ENCODE data around the gene FBXO27. TPM values are rescaled to one million over a fixed set of nuclear protein-coding genes. Genes with fewer than 3 reads are reported as not detected.
"Not testable (repeated sequence)": the region's sequence is repeated elsewhere in the genome, so short reads cannot be mapped to it uniquely, and the experiment has no call there.

The FBXO27 gene
- total RNA-seq, 1 donor from 2014 or later: 0.61 TPM

DNA sequence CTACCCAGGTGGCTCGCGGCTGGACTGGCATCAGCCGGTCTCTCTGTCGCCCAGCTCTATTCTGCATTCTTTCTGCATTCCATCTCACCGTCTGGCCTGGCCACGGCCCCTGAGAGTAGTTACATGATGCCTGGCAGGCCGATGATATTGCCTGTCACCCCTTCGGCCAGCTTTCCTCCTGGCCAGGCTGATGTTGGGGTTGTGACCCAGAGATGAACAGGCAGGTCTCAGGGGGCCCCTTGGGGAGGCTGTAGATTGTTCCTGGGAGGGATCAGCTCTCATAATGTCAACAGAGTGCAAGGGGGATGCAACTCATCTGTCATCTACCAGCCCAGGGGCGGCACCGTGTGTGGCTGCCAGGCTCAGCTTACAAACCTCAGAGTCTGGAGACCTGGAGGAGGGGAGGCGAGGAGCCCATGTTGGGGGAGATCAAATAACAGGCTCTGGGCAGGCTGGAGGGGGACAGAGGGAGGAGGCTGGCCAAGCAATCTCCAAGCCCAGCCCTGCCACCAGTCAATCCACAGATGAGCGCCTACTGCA lies 43.2 kb downstream of the FBXO27 start:
- intact Hi-C loops (cut with micrococcal nuclease): no loop called here

DNA sequence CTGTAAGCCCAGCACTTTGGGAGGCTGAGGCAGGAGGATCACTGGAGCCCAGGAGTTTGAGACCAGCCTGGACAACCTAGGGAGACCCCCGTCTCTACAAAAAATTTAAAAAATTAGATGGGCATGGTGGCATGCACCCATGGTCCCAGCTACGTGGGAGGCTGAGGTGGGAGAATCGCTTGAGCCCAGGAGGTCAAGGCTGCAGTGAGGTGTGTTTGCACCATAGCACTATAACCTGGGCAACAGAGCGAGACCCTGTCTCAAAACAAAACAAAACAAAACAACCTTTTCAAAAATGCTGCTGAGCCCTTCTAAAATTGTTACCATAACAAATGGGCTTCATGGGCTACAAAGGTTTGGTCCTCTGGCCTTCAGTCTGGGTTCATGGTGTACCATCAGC lies 43.7 kb downstream of the FBXO27 start:
- intact Hi-C loops (cut with micrococcal nuclease): not testable (repeated sequence)

DNA sequence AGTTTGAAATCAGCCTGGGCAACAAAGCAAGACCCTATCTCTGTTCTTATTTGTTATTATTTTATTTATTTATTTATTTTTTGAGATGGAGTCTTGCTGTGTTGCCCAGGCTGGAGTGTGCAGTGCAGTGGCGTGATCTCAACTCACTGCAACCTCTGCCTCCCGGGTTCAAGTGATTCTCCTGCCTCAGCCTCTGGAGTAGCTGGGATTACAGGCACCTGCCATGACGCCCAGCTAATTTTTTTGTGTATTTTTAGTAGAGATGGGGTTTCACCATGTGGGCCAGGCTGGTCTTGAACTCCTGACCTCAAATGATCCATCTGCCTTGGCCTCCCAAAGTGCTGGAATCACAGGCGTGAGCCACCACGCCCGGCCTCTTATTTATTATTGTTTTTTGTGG lies 44.6 kb downstream of the FBXO27 start:
- intact Hi-C loops (cut with micrococcal nuclease): not testable (repeated sequence)

DNA sequence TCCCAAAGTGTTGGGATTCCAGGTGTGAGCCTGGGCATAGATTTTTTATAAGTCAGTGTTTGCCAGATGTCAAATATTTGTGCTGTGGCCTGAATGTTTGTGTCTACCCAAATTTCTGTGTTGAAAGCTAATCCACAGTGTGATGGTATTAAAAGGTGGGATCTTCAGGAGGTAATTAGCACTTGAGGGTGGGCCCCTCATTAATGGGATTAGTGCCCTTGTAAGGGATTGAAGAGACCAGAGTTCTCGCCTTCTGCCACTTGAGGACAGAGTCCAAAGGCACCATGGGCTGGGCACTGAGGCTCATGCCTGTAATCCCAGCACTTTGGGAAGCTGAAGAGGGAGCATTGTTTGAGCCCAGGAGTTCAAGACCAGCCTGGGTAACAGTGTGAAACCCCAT lies 47.1 kb downstream of the FBXO27 start:
- intact Hi-C loops (cut with micrococcal nuclease): no loop called here

DNA sequence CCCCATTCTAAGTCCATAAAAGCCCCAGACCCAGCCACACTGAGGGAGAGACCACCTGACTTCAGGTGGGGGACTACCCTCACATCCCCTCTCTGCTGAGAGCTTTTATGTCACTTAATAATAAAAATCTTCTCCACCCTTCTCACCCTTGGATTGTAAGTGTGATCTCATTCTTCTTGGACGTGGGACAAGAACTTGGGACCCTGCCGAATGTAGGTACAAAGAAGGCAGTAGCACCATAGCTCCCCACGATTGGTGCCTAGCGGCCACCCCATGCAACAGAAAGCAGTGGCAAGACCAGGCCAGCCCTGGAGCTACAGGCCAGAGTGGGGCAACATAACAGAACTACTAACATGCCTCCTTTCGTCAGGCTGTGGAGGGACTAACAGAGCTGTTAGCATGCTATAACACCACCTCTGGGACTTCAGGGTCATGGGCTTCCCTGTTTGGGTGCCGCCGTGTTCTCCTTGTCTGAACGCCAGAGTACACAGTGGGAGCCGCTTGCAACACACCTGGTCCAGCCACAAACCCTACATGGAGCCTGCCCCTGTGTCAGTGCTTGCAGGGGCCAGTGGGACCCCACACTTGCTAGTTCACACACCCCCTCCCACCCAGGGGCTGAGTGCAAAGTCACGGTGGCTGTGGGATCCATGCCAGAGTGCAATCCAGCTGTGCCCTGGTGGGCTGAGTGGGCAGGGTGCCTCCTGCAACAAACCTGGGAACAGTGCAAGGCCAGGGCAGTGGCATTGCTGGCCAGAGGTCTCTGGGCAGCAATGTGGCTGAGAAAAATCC lies 51.6 kb downstream of the FBXO27 start:
- intact Hi-C loops (cut with micrococcal nuclease): no loop called here

DNA sequence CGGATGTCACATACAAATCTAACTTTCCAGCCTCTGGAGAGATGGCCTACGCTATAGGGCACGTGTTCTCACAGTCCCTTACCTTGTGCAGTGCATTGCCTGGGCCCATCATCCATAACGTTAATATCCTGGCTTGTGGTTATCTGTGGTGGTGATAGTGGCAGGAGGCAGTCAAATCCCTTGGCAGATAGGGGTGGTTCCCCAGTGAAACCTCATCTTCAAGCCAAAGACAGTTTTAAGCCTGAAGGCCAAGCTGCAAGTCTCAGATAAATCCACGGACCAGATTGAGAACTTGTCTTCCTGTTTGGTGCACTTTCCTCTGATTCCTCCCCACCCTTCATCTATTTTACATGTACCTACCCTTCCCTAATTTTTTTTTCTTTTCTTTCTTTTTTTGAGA lies 52.5 kb downstream of the FBXO27 start:
- intact Hi-C loops (cut with micrococcal nuclease): no loop called here

DNA sequence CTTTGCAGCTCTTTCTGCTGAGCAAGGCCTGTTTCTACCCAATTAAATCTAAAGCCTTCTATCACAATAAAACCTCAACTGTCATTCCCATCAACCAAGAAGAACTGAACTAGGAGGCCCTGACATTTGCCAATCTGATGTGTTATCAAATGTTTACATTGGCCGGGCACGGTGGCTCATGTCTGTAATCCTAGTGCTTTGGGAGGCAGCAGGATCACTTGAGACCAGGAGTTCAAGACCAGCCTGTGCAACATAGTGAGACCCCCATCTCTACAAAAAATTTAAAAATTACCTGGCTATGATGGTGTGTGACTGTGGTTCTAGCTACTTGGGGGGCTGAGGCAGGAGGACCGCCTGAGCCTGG lies 54.0 kb downstream of the FBXO27 start:
- intact Hi-C loops (cut with micrococcal nuclease): no loop called here

DNA sequence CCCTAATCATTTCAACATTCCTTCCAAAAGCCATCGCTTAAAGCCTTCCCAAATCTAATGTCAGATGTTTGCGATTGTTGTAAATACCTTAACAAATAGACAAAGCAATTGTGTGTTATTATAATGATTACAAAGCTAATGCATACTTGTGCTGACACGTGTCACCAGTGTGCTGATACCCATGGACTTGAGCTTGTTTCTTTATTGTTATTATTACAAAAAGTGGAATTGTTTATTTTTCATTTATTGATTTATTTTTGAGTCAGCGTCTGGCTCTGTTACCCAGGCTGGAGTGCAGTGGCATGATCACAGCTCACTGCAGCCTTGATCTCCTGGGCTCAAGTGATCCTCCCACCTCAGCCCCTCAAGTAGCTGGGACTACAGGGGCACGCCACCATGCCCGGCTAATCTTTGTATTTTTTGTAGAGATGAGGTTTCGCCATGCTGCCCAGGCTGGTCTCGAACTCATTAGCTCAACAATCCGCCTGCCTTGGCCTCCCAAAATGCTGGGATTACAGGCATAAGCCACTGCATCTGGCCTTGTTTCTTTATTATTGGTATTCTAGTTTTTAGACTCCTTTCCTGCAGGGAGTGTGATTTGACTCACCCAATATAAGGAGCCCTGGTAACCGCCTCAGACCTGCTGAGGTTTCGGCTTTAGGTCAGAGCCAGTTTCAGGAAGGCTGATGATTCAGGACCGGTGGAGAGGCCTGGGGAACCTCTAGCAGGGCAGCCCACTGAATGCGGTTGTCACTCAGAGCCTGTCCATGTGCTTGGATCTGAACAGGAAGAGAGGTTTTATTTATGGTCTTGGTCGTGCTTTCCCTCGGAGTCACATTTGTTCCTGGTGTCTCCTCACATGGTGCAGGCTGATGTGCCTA lies 54.7 kb downstream of the FBXO27 start:
- intact Hi-C loops (cut with micrococcal nuclease): no loop called here

DNA sequence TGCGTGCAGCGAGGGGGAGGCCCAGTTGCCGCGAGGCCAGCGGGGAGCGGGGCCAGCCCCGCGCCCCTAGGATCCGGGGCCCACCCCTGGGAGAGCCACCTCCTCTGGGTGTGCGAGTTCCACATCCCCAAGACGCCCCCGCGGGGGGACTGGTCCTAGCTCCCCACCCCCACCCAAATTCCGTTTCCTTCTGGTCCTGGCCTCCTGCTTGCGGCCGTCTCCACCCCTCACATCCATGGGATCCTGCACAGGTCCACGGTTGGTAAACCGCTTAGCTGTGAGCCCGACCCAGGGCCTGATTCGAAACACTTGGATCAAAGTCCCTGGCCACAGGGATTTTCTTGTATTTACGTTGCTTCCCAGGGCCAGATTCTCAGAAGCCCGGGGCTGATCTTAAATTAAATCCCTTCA lies 56.5 kb downstream of the FBXO27 start:
- intact Hi-C loops (cut with micrococcal nuclease): no loop called here

DNA sequence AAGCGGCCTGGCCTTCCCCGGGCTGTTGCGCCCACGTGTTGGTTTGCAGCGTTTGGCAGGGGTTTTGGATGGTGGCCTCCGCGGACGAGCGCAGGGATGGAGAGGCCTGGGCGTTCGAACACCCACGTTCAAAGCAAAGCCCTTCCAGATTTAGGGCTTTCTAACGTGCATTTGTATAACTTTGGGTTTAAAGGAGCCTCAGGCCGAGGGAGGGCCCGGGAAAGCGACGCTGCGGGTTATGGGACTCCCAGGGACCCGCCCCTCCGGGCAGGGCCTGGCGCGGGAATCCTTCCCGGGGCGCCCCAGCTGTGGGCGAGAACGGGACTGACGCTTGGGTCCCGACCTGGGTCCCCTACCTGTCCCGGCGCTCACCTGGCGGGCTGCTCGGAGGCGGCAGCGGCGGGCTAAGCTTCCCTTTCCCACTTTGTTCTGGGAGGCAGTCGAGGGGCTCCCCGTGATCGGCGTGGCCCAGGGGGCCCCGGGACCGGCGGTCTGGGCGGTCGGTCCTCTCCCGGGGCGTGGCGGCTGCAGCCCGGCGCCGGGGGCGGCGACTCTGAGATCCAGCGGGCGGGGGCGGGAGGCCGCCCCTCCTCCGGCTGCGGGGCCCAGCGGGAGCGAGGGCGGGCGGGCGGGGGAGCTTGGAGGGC lies 57.0 kb downstream of the FBXO27 start, which contains the start of gene FBXO17:
TSS of gene FBXO17 (minus strand) at position 529 of the 647 bp plus-strand sequence. CDS start 25,423 bp downstream, outside the sequence.
- intact Hi-C loops (cut with micrococcal nuclease): no loop called here

DNA sequence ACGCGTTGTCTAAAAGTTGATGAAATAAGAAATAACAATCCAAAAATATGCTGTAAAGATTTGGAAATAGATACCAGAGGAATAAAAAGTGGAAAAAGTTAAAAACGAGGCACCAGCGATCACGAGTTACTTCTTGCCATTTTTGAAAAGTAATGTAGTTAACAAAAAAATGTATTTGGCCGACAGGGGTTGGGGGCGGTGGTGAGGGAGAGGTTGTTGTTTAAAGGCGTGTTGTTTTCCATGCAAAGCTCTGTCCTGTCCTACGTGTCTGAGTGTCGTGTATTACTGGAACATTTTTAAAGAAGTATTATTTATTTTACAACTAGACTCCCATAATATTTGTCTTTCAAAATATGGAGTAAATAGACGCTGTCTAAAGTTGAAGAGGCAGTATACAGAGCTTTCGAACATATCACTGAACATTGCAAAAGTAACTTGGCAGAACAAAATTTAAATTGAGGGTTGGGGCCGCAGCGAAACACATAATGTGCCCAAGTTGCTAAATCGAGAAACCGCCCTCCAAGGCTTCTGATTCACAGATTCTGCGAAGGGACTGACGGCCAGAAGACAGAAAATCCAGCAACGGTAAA lies 57.6 kb downstream of the FBXO27 start:
- intact Hi-C loops (cut with micrococcal nuclease): no loop called here

Other genes with a start within 250 kb of the FBXO27 start
- not detected in 2 replicates for gene LGALS7B, start 243.3 kb downstream of the FBXO27 start, total RNA-seq
- gene LGALS4, start 219.6 kb downstream of the FBXO27 start, total RNA-seq: 1.7 and 2.0 TPM in 2 replicates
- 146 and 160 TPM in 2 replicates for gene ECH1, start 200.8 kb downstream of the FBXO27 start, total RNA-seq
- gene HNRNPL, start 182.6 kb downstream of the FBXO27 start, total RNA-seq: 572 and 574 TPM in 2 replicates
- 59.5 and 65.6 TPM in 2 replicates for gene RINL, start 154.3 kb downstream of the FBXO27 start, total RNA-seq
- 42.2 and 42.5 TPM in 2 replicates for gene SIRT2, start 132.9 kb downstream of the FBXO27 start, total RNA-seq
- gene NFKBIB, start 132.6 kb downstream of the FBXO27 start, total RNA-seq: 42.1 and 42.2 TPM in 2 replicates
- gene CCER2, start 120.4 kb downstream of the FBXO27 start, total RNA-seq: 1.6 TPM in 2 replicates
- 43.2 and 55.3 TPM in 2 replicates for gene SARS2, start 101.8 kb downstream of the FBXO27 start, total RNA-seq
- gene MRPS12, start 101.6 kb downstream of the FBXO27 start, total RNA-seq: 68.3 and 69.9 TPM in 2 replicates
- gene FBXO17, start 56.8 kb downstream of the FBXO27 start, total RNA-seq: not detected in 2 replicates
- not detected in 2 replicates for gene ACP7, start 51.8 kb upstream of the FBXO27 start, total RNA-seq
- 15.5 and 16.3 TPM in 2 replicates for gene PAK4, start 93.2 kb upstream of the FBXO27 start, total RNA-seq
- not detected in 2 replicates for gene NCCRP1, start 164.4 kb upstream of the FBXO27 start, total RNA-seq
- not detected in 2 replicates for gene SYCN, start 171.7 kb upstream of the FBXO27 start, total RNA-seq
- gene IFNL3, start 212.5 kb upstream of the FBXO27 start, total RNA-seq: not detected in 2 replicates
- not detected in 2 replicates for gene IFNL4, start 216.3 kb upstream of the FBXO27 start, total RNA-seq
- not detected in 2 replicates for gene IFNL2, start 235.8 kb upstream of the FBXO27 start, total RNA-seq

Measured in T-helper 2 cell treated with Interferon-gamma antibody and Interleukin-4, amounts not matched to agents 100 ng/mL and 5 ng/mL, for 36 hours (primary cell).